ENCODE results near the gene ZFAND3.
A peak's percentile ranks its signal among the peaks of the same experiment; 100 is the strongest.

ZFAND3 gene

DNA sequence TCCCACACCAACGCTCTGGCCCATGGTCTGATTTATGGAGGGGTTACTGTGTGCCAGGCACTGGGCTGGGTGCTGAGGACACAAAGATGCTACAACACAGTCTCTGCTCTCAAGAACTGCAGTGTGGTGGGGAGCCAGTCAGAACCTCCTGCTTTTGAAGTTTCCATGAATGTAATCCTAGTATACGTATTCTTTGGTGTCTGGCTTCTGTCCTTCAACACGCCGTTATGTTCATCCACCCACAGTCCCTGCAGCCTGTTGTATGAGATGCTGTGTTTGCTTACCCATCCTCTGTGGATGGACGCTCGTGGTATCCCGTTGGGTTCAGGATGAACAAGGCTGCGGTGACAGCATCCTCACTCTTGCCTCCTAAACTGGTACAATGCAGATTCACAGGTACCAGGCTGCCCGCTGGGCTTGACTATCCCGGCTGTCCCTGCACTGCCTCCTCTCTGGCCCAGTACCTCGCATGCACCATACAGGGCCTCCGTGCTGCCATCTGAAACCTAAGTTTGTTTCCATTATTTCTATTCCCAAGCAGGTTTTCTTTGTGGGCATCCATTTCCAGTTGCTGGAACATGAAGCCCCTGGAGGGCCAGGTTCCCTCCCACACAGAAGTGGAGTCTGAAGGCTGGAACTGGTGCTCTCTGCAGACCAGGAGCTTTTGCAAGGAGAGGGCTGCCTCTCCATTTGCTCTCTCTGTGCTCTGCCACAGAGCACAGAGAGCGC, 364.5 kb downstream of the ZFAND3 start:
- H3K27ac ChIP-seq: no peak overlapping the region
- TF ChIP-seq, protein P1, sequence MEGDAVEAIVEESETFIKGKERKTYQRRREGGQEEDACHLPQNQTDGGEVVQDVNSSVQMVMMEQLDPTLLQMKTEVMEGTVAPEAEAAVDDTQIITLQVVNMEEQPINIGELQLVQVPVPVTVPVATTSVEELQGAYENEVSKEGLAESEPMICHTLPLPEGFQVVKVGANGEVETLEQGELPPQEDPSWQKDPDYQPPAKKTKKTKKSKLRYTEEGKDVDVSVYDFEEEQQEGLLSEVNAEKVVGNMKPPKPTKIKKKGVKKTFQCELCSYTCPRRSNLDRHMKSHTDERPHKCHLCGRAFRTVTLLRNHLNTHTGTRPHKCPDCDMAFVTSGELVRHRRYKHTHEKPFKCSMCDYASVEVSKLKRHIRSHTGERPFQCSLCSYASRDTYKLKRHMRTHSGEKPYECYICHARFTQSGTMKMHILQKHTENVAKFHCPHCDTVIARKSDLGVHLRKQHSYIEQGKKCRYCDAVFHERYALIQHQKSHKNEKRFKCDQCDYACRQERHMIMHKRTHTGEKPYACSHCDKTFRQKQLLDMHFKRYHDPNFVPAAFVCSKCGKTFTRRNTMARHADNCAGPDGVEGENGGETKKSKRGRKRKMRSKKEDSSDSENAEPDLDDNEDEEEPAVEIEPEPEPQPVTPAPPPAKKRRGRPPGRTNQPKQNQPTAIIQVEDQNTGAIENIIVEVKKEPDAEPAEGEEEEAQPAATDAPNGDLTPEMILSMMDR (IDR thresholded peaks at IDR 0.05): no peak
- DNase-seq (ENCODE audit: low spot score): no peak
- H3K4me3 ChIP-seq: no peak overlapping the region

DNA sequence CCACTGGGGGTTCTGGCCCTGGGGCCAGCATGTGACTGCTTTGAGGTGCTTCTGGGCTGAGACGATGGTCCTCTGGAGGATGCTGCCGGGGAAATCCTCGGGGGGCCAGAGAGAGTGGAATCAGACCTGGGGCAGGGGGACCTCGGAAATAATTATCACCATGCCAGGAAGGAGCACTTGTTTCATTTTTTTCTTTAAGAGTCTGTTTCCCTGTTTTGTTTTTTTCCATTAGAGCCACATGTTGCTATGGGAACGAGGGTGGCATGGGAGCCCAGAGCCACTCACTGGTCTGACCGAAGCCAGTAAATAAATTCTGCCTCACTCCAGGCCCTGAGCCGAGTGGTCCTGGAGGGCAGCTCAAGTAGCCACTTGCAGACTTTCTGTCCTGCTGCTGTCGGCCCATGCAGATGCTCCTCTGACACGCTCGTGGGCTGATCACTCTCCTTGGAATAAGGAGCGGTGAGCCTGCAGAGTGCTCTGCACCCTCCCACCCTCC, 365.1 kb downstream of the ZFAND3 start:
- DNase-seq (ENCODE audit: low spot score): no peak
- TF ChIP-seq, protein P1 (IDR thresholded peaks at IDR 0.05): no peak
- no peak overlapping the region for H3K27ac ChIP-seq

DNA sequence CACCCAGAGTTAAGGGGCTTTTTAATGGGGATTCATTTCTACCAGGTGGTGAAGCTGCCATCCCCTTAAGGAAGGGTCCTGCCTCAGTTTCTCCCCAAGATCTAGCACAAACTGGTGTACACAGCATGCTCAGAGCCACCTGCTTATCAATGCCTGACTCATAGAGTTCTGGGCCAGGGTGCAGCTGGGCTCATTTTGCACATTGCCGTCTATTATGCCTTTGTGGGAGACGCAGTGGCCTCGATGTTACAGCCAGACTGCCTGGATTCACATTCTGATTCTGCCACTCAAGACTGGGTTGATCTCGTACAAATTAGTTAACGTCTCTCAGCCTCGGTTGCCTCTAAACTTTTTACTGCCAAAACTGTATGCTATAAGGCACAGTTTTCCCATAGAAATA, 365.7 kb downstream of the ZFAND3 start:
- DNase-seq (ENCODE audit: low spot score): peak; percentile 9
- Histone ChIP-seq H3K4me3 (no peak overlapping the region), H3K27ac (no peak overlapping the region)
- TF ChIP-seq, protein P1 (IDR thresholded peaks at IDR 0.05): no peak

More for the DNA sequence above, 365.1 kb downstream of the ZFAND3 start:
- H3K4me3 ChIP-seq: no peak overlapping the region

DNA sequence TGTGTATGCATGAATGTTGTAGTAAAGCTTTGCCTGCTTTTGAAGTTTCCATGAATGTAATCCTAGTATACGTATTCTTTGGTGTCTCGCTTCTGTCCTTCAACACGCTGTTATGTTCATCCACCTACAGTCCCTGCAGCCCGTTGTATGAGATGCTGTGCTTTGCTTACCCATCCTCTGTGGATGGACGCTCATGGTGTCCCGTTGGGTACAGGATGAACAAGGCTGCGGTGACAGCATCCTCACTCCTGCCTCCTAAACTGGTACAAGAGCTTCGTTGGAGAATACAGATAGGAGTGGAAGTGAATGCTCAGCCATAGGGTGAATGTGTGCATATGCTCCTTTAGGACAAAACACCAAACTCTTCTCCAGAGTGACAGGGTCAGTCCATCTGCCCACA, 366.2 kb downstream of the ZFAND3 start:
- no peak overlapping the region for H3K4me3 ChIP-seq
- DNase-seq (ENCODE audit: low spot score): no peak
- no peak overlapping the region for H3K27ac ChIP-seq
- TF ChIP-seq, protein P1 (IDR thresholded peaks at IDR 0.05): no peak

DNA sequence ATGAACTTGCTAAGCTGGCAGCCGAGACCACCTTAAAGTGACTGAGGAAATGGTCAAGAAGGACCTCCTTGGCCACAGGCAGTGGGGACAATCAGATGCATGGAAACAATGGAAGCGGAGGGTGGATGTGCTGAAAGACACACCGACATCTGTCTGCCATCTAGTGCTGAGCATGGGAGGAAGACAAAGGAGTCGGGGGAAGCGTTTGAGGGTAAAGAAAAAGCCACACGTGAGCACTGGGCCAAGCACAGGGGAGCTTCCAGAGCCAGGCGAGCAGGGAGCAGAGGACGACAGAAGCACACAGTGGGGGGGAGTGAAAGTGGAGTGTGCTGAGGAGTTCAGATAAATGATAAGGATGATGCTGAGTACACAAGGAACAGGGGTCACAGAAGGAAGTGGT, 367.8 kb downstream of the ZFAND3 start:
- Histone ChIP-seq H3K27ac (no peak overlapping the region), H3K4me3 (no peak overlapping the region)
- TF ChIP-seq, protein P1 (IDR thresholded peaks at IDR 0.05): no peak
- no peak for DNase-seq (ENCODE audit: low spot score)

DNA sequence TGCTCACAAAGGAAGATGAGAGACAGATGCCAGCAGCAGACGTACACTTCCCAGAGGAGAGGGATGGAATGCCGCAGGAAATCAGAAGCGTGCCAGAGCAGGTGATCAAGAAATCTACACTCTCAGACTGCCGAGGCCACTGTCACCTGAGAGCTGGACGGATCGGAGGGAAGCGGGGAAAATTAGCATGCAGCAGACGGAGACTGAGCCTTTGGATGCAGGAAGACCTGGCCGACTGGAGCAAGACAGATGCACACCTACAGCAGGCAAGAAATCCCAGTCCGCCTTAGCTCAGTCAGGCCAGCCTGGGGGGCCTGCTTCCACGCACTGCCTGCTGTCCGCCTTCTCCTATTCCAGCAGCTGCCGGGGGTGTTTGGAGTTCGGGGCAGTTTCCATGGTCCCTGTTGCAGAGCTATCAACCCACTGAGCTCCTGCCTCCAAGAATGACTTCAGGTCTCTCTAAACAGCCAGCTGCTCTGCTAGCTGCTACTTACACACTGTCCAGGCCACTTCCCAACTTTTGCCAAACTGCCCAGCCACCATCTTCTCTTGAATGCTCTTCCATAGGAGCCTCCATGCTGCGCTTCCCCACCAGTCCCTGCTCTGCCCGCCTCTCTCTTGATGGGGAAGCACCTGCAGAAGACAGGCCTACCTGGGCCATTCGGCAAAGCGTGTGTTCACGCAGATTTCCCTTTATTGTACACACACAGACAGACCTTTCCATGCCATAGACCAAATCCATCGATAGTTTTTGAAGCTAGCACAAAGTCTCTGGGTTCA, 368.5 kb downstream of the ZFAND3 start:
- TF ChIP-seq, protein P1 (IDR thresholded peaks at IDR 0.05): no peak
- Histone ChIP-seq H3K27ac (no peak overlapping the region), H3K4me3 (no peak overlapping the region)
- no peak for DNase-seq (ENCODE audit: low spot score)
